ENCODE measurements around the gene NR2C2.
"Not testable (repeated sequence)": the region's sequence is repeated elsewhere in the genome, so short reads cannot be mapped to it uniquely, and the experiment has no call there.

Gene NR2C2

GRCh38 chr3:14962762-14963161 lies 15.4 kb downstream of the NR2C2 start:
- no peak for DNase-seq

- no peak for DNase-seq
These were observed 19.9 kb downstream of the NR2C2 start for GRCh38 chr3:14967285-14967684.

DNA sequence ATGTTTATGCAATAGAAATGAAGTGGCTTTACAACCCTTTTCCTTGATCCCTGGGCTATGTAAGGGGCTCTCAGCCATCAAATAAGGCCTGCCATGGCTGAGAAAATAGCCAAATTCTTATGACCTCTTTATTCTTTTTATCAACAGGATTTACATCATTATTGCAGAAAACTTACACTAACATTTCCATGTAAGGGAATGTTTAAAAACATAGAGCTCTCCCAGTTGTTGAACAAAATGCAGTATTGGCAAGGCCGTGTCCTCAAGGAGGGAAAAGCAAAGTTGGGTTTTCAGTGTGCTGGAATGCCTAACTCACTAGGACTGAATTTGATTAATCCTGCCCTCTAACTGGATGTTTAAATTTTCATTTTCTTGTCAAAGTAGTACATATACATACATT lies 22.3 kb downstream of the NR2C2 start:
- DNase-seq, result no peak

DNA sequence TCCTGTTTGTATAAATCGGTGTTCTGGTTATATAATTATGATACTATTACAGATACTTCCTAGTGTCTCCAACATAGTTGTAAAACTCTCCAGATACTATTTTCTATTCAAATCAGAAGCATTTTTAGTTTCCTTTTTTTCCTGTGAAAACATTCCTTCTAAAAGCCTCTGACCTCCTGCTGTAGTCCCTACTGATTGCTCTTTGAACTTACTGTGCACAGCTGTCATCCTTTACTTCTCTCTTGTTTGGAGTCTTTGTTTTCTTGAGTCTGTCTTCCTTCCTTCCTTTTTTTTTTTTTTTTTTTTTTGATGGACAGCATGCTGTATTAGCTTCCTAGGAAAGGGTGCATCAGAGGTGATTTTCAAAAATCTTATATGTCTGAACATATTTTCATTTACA lies 28.9 kb downstream of the NR2C2 start:
- DNase-seq, result no peak

- no peak for DNase-seq
These were observed 33.3 kb downstream of the NR2C2 start for GRCh38 chr3:14980689-14981088.

DNA sequence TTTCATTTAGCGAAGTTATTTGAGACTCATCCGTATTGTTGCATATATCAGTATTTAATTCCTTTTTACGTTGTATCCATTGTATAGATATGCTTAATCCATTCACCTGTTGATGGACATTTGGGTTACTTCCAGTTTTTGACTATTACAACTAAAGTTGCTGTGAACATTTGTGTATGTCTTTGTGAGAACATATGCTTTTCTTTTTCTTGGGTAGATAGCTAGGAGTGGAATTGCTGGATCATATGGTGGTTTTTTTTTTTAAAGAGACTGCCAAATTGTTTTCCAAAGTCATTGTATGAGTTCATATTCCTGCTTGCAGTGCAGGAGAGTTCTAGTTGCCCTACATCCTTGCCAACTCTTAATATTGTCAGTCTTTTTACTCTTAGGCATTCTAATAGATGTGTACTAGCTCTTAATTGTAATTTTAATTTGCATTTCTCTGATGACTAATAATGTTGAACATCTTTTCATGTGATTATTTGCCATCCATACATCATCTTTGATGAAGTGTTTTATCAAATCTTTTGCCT lies 37.3 kb downstream of the NR2C2 start:
- no peak for DNase-seq

DNA sequence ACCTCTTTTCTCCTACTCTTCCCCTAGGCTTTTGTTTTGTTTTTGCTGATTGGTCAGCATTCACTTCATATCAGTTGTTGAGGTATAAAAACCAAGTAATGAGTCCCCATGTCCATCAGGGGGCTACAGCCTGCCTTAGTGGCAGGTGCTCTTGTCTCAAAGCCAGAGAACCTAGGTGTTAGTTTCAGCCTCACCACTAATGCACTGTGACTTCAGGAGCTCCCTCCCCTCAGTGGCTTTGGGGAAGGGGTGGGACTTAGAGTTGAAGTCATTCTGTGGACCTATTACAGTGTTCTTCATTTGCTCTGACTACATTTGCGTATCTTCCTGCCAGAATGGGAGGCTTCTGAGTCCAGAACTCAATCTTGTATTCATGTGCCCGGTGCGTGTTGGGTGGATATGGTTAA lies 41.6 kb downstream of the NR2C2 start:
- no peak for DNase-seq

DNA sequence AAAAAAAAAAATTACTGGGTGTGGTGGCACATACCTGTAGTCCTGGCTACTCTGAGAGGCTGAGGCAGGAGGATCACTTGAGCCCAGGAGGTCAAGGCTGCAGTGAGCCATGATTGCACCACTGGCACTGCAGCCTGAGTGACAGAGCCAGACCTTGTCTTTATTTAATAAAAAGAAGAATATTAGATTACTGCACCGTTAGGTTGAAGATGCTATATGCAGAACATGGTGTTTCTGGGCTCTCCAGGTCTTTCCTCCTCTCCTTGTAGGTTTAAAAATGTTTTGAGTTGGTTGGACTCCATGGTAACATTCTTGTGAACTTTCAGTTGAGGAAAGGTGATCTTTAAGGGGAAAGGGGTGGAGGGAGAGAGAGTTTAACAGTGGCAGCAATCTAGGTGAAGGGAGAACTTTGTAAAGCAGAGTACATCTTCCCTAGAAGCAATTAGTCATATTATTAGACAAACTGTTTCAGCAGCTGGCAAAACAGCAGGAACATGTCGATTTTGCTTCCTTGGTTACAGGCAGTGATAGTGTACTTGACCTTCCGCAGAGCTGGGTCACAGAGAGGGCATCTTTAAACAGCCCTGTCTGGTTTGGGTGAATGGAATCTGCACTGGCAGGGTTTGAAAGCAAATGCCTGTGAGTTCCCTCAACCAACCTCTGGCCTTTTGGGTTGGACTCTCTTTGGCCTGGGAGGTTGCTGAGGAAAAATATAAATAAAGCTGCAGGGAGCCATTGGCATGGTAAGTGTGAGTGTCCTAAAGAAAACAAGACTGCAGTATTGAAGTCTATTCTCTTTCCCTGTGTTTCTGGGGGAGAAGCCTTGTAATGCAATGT lies 42.8 kb downstream of the NR2C2 start:
- DNase-seq, result no peak

GRCh38 chr3:14990780-14991148 lies 43.4 kb downstream of the NR2C2 start:
- DNase-seq, result no peak

DNA sequence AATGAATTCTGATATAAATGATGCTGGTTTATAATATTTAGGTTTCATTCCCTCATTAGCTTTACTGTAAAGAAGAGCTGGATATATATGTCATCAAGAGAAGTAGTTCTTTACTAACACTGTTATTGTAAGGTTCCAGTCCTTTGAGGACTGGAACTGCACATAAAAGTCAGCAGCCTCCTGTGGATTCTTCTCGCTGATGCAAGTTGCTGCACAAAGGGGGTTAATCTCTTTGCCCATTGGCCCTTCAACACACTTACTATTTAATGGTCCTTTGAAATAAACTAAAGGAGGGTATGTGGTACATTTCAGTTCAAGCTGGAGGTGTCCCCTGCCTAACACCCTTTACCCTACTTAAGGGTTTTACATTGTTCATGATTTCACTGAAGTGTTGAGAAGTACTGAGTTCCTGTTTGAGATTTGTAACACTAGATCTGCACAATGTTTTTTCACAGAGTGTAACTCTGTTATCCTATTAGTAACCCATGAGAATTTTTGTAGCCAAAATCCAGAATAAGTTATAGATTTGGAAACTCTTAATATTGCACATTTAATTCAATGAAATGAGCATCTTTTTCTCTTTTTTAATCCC lies 43.9 kb downstream of the NR2C2 start:
- no peak for DNase-seq

DNA sequence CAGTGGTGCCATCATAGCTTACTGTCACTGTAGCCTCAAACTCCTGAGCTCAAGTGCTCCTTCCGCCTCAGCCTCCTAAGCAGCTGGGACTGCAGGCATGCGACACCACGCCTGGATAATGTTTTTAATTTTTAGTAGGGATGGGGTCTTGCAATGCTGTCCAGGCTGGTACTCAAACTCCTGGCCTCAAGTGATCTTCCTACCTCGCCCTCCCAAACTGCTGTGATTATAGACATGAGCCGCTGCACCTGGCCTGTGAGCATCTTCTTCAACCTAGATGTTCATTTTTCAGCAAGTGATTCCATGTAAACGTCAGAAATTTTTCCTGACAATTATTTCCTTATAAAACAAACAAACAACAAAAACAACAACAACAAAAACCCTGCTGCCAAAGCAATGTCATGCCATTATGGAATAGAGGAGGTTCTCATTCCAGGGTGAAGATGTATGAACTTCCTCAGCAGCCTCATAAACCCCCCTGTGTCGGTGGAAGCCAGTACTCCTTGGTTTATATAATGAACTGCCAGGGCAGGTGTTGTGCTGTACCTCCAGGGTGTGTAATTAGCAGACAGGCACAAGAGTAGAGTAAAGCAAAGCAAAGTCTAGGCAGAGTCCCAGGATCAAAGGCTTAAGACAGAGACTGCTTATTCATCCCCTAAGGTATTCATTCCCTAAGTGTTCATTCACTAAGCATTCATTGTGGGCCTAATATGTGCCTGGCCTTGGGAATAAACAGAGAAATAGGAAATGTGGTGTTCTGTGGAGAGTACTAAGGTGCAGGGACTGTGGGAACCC lies 44.6 kb downstream of the NR2C2 start:
- no peak for DNase-seq

DNA sequence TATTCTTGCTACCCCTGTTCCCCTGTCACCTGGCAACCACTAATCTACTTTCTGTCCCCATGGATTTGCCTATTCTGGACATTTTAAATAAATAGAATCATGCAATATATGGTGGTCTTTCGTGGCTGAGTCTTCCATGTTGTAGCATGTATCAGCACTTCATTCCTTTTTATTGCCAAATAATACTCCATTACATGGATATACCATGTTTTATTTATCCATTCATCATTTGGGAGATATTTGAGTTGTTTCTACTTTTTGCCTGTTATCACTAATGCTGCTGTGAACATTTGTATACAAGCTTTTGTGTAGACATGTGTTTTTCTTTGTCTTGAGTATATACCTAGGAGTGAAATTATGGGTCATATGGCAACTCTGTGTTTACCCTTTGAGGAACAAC lies 50.6 kb downstream of the NR2C2 start:
- no peak for DNase-seq

GRCh38 chr3:14999182-14999581 lies 51.8 kb downstream of the NR2C2 start:
- not testable (repeated sequence) for DNase-seq

DNA sequence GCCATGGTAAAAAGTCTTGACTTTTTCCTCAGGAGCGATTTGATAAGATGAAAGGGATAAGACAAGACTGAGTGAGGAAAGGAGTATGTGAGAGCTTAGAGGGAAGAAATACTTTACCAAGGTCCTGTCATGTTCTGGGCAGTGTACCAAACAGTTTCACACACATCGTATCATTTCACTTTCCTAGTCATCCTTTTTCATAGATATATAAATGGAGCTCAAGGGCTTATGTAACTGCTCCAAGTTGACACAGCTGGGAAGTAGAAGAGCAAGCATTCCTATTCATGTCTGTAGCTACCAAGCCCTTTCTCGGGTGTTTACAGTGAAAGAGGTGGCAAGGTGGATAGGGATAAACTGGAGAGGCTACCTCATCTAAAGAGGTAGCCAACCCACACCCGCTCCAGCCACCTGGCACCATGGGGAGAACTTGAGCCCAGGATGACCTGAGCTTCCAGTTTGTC lies 60.3 kb downstream of the NR2C2 start:
- DNase-seq, result no peak

GRCh38 chr3:15009167-15009566 lies 61.8 kb downstream of the NR2C2 start:
- DNase-seq, result no peak

DNA sequence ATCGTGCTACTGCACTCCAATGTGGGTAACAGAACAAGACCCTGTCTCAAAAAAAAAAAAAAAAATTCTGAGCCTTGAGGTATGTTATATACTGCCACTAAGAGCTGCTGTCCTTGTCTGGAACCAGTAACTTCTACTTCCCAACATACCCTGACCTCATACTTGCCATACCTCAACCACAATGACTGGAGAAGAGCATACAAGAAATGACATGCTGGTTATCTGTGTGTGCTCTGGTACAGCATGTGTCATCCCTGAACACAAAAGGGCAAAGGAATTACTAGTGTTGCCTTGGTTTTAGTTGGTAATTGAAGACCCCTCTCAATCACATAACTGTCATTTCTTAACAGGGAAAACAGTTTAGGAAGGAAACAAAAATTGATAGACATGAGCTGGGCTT lies 63.3 kb downstream of the NR2C2 start:
- no peak for DNase-seq

- DNase-seq, result no peak
These were observed 63.8 kb downstream of the NR2C2 start for GRCh38 chr3:15011174-15011573.

- no peak for DNase-seq
These were observed 67.4 kb downstream of the NR2C2 start for GRCh38 chr3:15014606-15015328.

DNA sequence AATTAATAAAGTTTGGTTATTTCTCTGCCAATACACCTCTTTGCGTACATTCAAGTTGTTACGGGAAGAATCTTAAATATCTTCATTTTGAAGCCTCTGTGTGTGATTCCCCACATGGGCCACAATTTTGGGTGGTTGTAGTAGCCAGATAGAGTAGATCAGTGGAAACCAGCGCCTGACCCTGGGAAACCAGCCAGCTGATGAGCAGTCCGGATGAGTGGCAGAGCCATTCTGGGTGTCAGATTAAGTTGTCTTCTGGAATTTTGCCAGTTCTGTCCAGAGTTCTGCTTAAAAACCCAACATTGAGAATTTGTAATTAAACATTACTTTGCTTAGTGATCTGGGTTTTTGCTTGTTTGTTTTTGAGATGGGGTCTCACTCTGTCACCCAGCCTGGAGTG lies 68.1 kb downstream of the NR2C2 start:
- DNase-seq, result no peak

- no peak for DNase-seq
These were observed 69.8 kb downstream of the NR2C2 start for GRCh38 chr3:15017191-15017590.

GRCh38 chr3:15023249-15023648 lies 75.9 kb downstream of the NR2C2 start:
- DNase-seq, result no peak

GRCh38 chr3:15023719-15024118 lies 76.3 kb downstream of the NR2C2 start:
- no peak for DNase-seq

DNA sequence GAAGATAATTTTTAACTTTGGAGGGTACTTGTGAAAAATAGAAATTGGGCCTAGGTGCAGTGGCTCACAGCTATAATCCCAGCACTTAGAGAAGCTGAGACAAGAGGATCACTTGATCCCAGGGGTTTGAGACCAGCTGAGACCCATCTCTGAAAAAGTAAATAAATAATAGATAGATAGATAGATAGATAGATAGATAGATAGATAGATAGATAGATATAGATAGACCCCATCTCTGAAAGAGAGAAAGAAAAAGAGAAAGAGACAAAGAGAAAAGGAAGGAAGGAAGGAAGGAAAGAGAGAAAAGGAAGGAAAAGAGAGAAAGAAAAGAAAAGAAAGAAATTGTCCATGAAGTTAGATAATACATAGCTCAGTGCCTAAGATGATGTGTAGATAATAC lies 82.2 kb downstream of the NR2C2 start:
- no peak for DNase-seq
